Mammary epithelial cell (primary cell): Measurements from ENCODE around the gene SLC38A11.

Experiments
- CTCF ChIP-seq, 2 donors: IDR thresholded peaks in 1 of 2; conservative IDR thresholded peaks in 1 of 2; 2 replicates each; pipeline ENCODE4 v1.5.1; 2011 to 2012; ENCODE audit warnings: inconsistent platforms in 2 of 2, low read length in 2 of 2, mild to moderate bottlenecking in 2 of 2, control low read depth in 1 of 2, low read depth in 1 of 2; ENCODE audit not compliant: insufficient read depth in 1 of 2; ENCODE audit errors: extremely low read depth in 1 of 2
- EZH2 ChIP-seq: IDR thresholded peaks from 2 replicates; pipeline ENCODE4 v1.6.1; 2012; ENCODE audit warnings: low read length, inconsistent platforms, borderline replicate concordance

GRCh38 chr2:164896634-164897355, 58.5 kb downstream of the SLC38A11 start:
- TF ChIP-seq CTCF (conservative IDR thresholded peaks at IDR 0.05 in 1 of 2, IDR thresholded peaks at IDR 0.05 in 1 of 2; ENCODE audit: extremely low read depth in 1 of 2, insufficient read depth in 1 of 2, low read depth in 1 of 2, low read length in 2 of 2) (no peak), EZH2 (no peak)
